ENCODE measurements around the gene DNPH1.

The DNPH1 gene

GRCh38 chr6:43207286-43207685 is 22.0 kb downstream of the DNPH1 start:
- DNase-seq: no peak

- no peak for DNase-seq
Observed at GRCh38 chr6:43205849-43206248, 23.4 kb downstream of the DNPH1 start.

GRCh38 chr6:43204271-43205105 is 24.8 kb downstream of the DNPH1 start:
- DNase-seq: no peak

- no peak for DNase-seq
Observed at GRCh38 chr6:43203718-43204095, 25.6 kb downstream of the DNPH1 start.

- DNase-seq: no peak
Observed at GRCh38 chr6:43203029-43203717, 26.1 kb downstream of the DNPH1 start.

GRCh38 chr6:43202451-43202850 is 26.8 kb downstream of the DNPH1 start:
- DNase-seq: no peak

GRCh38 chr6:43200541-43200940 is 28.7 kb downstream of the DNPH1 start:
- no peak for DNase-seq

GRCh38 chr6:43199912-43200311 is 29.4 kb downstream of the DNPH1 start:
- DNase-seq: no peak

- DNase-seq: no peak
Observed at GRCh38 chr6:43196337-43196736, 32.9 kb downstream of the DNPH1 start.

GRCh38 chr6:43193929-43194328 is 35.4 kb downstream of the DNPH1 start:
- DNase-seq: no peak

GRCh38 chr6:43192911-43193310 is 36.4 kb downstream of the DNPH1 start:
- no peak for DNase-seq

GRCh38 chr6:43189776-43190304 is 39.4 kb downstream of the DNPH1 start:
- DNase-seq: no peak

- no peak for DNase-seq
Observed at GRCh38 chr6:43188426-43188825, 40.9 kb downstream of the DNPH1 start.

GRCh38 chr6:43187821-43188220 is 41.5 kb downstream of the DNPH1 start:
- DNase-seq: no peak

- DNase-seq: no peak
Observed at GRCh38 chr6:43186706-43187105, 42.6 kb downstream of the DNPH1 start.

- DNase-seq: no peak
Observed at GRCh38 chr6:43186019-43186418, 43.3 kb downstream of the DNPH1 start.

- DNase-seq: no peak
Observed at GRCh38 chr6:43185391-43185985, 43.8 kb downstream of the DNPH1 start.

- no peak for DNase-seq
Observed at GRCh38 chr6:43184268-43184985, 44.9 kb downstream of the DNPH1 start.

GRCh38 chr6:43183441-43183840 is 45.8 kb downstream of the DNPH1 start:
- no peak for DNase-seq

- peak; percentile 81 for DNase-seq
Observed at GRCh38 chr6:43181942-43182860, 47.1 kb downstream of the DNPH1 start, which contains the start of gene CUL9. CUL9 (plus strand) TSS chr6:43182196; CDS start chr6:43184311, 2,115 bp downstream.

- DNase-seq: no peak
Observed at GRCh38 chr6:43181621-43181941, 47.7 kb downstream of the DNPH1 start.

GRCh38 chr6:43180985-43181384 is 48.3 kb downstream of the DNPH1 start:
- no peak for DNase-seq
